Panc1 (cell line): Measurements from ENCODE around the gene ZNF79. TPM values are rescaled to one million over a fixed set of nuclear protein-coding genes. Genes with fewer than 3 reads are reported as not detected.

Experiments
- ATAC-seq: fragments of 200-7000 bp; cut with Tn5 transposase; 2 replicates; pipeline ENCODE4 v1.9.1; 2020; ENCODE audit warnings: mild to moderate bottlenecking, moderate library complexity
- BruUV-seq: library from RNA; stranded (reverse); fragments of 400-500 nt; replicated peaks from 2 replicates; lab custom pipeline; 2021; lab: Mats Ljungman, UMichigan
- CTCF ChIA-PET: fragments of 300-600 bp; sonication (Branson Sonifier 250); formaldehyde crosslinking; loops from one replicate; lab custom pipeline; 2022; ENCODE audit warnings: antibody characterized with exemption; lab: Charles Lee
- POLR2A ChIA-PET: fragments of 300-600 bp; sonication (Branson Sonifier 250); formaldehyde crosslinking; loops from one replicate; lab custom pipeline; 2022; ENCODE audit warnings: antibody characterized with exemption; lab: Charles Lee
- DNase-seq: peaks from one replicate; pipeline ENCODE4 v3.0.0-alpha.2; 2010; ENCODE audit warnings: low read depth, low spot score
- H3K27ac ChIP-seq: 2 replicates; pipeline ENCODE4 v1.5.1; 2011; ENCODE audit warnings: mild to moderate bottlenecking, low read length, inconsistent platforms
- H3K27me3 ChIP-seq: fragments of 200-500 bp; sonication (Bioruptor generic); 2 replicates; pipeline ENCODE4 v1.6.0; 2014; ENCODE audit warnings: low read length, inconsistent platforms; ENCODE audit not compliant: control insufficient read depth, insufficient read depth
- H3K36me3 ChIP-seq: fragments of 200-500 bp; sonication (Bioruptor generic); 2 replicates; pipeline ENCODE4 v1.5.1; 2014; ENCODE audit warnings: inconsistent platforms, mild to moderate bottlenecking, low read length, moderate library complexity; ENCODE audit not compliant: control insufficient read depth, insufficient read depth
- H3K4me1 ChIP-seq: 2 replicates; pipeline ENCODE4 v1.5.1; 2011; ENCODE audit warnings: inconsistent platforms, mild to moderate bottlenecking, low read length, moderate library complexity; ENCODE audit not compliant: control insufficient read depth, insufficient read depth
- H3K4me3 ChIP-seq, 2 experiments: 2 replicates each; pipeline ENCODE4 v1.5.1; 2011 to 2012; ENCODE audit warnings: low read depth in 2 of 2, low read length in 2 of 2, mild to moderate bottlenecking in 2 of 2, inconsistent platforms in 1 of 2, moderate library complexity in 1 of 2
- H3K9me3 ChIP-seq: fragments of 200-500 bp; sonication (Bioruptor generic); 2 replicates; pipeline ENCODE4 v1.5.1; 2014; ENCODE audit warnings: low read depth, mild to moderate bottlenecking, inconsistent platforms, low read length, moderate library complexity; ENCODE audit not compliant: control insufficient read depth, insufficient read depth
- POLR2AphosphoS5 ChIP-seq: IDR thresholded peaks from 2 replicates; pipeline ENCODE4 v1.6.1; 2012; ENCODE audit warnings: mild to moderate bottlenecking, low read depth, low read length, moderate library complexity
- SIN3A ChIP-seq: IDR thresholded peaks from 2 replicates; pipeline ENCODE4 v1.6.1; 2012; ENCODE audit warnings: low read depth, mild to moderate bottlenecking, low read length, moderate library complexity, borderline replicate concordance; ENCODE audit not compliant: insufficient read depth
- TCF7L2 ChIP-seq: IDR thresholded peaks from 2 replicates; pipeline ENCODE4 v1.6.1; 2011; ENCODE audit warnings: mild to moderate bottlenecking, low read depth, low read length, inconsistent platforms
- in situ Hi-C: cut with HindIII; loops from 2 replicates; pipeline ENCODE4 v1.10.0; 2016; ENCODE audit warnings: low sequenced_read_pairs, low pct_unique_long_range_greater_than_20kb
- intact Hi-C: fragments of 100-400 bp; cut with micrococcal nuclease; formaldehyde crosslinking; loops from one replicate; pipeline ENCODE4 v1.10.0; 2022; ENCODE audit not compliant: unreplicated experiment
- total RNA-seq: library from RNA; stranded (reverse); gene quantifications from one replicate; pipeline ENCODE4 v1.2.1, GENCODE V29; 2021; ENCODE audit not compliant: unreplicated experiment
- TF ChIP-seq, protein P1 (sequence below): fragments of 450-650 bp; IDR thresholded peaks from 2 replicates; pipeline ENCODE4 v1.5.1; 2017; ENCODE audit warnings: mild to moderate bottlenecking
- TF ChIP-seq, protein P2 (sequence below), 2 experiments: IDR thresholded peaks; 2 replicates each; pipeline ENCODE4 v1.6.1; 2011 to 2012; ENCODE audit warnings: low read depth in 2 of 2, control low read depth in 1 of 2, low read length in 1 of 2, mild to moderate bottlenecking in 1 of 2, moderate library complexity in 1 of 2; ENCODE audit not compliant: insufficient read depth in 1 of 2

ZNF79 gene
- total RNA-seq, 1 experiment from 2014 or later, result 5.4 TPM

DNA sequence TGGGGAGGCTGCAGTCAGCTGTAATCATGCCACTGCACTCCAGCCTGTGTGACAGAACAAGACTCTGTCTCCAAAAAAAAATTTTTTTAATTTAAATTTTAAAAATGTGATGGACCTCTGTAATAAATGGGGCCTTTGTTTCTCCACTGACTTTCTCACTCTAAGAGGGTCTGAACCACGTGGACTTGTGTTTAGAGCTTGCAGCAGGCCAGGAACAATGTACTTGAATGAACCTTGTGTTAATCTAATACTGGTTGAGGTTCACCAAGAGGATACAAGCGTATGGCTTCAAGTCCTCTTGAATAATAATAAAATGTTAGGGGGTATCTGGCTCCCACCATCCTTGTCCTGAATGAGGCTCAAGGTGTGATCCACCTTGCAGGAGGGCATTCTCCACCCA lies 41.6 kb upstream of the ZNF79 start:
- Histone ChIP-seq H3K4me3 (no peak overlapping the region), H3K36me3 (no peaks in the 10 kb centered on the region), H3K27ac (no peak overlapping the region), H3K9me3 (no peaks in the 10 kb centered on the region), H3K27me3 (no peaks in the 10 kb centered on the region), H3K4me1 (peaks cover 7% of the 10 kb centered on the region)
- in situ Hi-C loops, result no loop called here
- ChIA-PET CTCF (interaction anchor here (0.6 kb wide), 1 partner anchor 702 kb away, joined by 3 read pairs; no protein-coding TSS in a partner anchor), POLR2A (no interaction called here)
- no peak for DNase-seq
- intact Hi-C loops, result no loop called here
- BruUV-seq, result no TSS peak
- TF ChIP-seq SIN3A, result no peak
- no peak for TF ChIP-seq TCF7L2
- TF ChIP-seq, protein P1, sequence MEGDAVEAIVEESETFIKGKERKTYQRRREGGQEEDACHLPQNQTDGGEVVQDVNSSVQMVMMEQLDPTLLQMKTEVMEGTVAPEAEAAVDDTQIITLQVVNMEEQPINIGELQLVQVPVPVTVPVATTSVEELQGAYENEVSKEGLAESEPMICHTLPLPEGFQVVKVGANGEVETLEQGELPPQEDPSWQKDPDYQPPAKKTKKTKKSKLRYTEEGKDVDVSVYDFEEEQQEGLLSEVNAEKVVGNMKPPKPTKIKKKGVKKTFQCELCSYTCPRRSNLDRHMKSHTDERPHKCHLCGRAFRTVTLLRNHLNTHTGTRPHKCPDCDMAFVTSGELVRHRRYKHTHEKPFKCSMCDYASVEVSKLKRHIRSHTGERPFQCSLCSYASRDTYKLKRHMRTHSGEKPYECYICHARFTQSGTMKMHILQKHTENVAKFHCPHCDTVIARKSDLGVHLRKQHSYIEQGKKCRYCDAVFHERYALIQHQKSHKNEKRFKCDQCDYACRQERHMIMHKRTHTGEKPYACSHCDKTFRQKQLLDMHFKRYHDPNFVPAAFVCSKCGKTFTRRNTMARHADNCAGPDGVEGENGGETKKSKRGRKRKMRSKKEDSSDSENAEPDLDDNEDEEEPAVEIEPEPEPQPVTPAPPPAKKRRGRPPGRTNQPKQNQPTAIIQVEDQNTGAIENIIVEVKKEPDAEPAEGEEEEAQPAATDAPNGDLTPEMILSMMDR, result no peak
- ATAC-seq, result no peak

DNA sequence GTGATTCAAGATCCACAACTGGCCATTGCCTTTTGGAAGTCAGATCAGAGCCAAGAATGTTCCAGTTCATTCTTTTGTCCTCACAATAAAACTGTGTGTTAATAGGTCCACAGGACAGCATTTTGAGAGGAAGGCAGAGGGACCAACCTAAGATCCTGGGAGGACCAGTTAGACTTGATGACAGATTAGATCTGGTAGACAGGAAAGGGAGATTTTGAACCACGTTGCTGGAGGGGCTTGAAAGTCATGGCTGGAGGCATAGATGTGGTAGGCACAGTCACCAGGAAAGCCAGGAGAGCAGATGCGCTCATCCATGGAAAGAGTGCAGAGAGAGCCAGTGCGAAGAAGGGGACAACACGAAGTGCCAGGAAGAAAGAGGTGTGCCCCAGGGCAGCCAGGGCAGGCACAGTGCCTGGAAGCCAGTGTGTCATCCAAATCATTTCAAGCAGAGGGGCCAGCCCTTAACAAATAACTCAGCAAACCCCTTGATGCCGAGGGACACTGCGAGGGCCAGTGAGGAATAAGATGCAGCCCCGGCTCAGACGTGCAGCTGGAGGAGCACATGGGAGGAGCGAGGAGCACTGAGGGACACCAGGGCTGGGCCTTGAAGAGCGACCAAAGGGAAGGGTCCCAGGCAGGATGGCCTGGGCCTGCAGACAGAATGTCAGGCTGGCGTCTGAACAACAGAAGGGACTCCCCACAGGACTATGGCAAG lies 40.0 kb upstream of the ZNF79 start:
- BruUV-seq, result no TSS peak
- Histone ChIP-seq H3K9me3 (no peaks in the 10 kb centered on the region), H3K4me1 (peaks cover 21% of the 10 kb centered on the region), H3K4me3 (no peak overlapping the region), H3K27me3 (no peaks in the 10 kb centered on the region), H3K27ac (peak overlapping the region; percentile 72; the same call in 1 of the 2 replicates), H3K36me3 (no peaks in the 10 kb centered on the region)
- intact Hi-C loops (no loop called here), in situ Hi-C loops (no loop called here)
- TF ChIP-seq SIN3A (no peak), POLR2AphosphoS5 (no peak), TCF7L2 (no peak)
- TF ChIP-seq, protein P1, result no peak
- TF ChIP-seq, protein P2, sequence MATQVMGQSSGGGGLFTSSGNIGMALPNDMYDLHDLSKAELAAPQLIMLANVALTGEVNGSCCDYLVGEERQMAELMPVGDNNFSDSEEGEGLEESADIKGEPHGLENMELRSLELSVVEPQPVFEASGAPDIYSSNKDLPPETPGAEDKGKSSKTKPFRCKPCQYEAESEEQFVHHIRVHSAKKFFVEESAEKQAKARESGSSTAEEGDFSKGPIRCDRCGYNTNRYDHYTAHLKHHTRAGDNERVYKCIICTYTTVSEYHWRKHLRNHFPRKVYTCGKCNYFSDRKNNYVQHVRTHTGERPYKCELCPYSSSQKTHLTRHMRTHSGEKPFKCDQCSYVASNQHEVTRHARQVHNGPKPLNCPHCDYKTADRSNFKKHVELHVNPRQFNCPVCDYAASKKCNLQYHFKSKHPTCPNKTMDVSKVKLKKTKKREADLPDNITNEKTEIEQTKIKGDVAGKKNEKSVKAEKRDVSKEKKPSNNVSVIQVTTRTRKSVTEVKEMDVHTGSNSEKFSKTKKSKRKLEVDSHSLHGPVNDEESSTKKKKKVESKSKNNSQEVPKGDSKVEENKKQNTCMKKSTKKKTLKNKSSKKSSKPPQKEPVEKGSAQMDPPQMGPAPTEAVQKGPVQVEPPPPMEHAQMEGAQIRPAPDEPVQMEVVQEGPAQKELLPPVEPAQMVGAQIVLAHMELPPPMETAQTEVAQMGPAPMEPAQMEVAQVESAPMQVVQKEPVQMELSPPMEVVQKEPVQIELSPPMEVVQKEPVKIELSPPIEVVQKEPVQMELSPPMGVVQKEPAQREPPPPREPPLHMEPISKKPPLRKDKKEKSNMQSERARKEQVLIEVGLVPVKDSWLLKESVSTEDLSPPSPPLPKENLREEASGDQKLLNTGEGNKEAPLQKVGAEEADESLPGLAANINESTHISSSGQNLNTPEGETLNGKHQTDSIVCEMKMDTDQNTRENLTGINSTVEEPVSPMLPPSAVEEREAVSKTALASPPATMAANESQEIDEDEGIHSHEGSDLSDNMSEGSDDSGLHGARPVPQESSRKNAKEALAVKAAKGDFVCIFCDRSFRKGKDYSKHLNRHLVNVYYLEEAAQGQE (IDR thresholded peaks at IDR 0.05; ENCODE audit: insufficient read depth in 1 of 2, low read depth in 2 of 2, low read length in 1 of 2), result no peak
- ChIA-PET POLR2A (no interaction called here), CTCF (no interaction called here)
- no peak for ATAC-seq
- no peak for DNase-seq
